Measurements from ENCODE around the gene SLC6A11. TPM values are rescaled to one million over a fixed set of nuclear protein-coding genes. Genes with fewer than 3 reads are reported as not detected.

SLC6A11 gene
- total RNA-seq, 1 donor from 2014 or later: not detected

- ATAC-seq: no peak
- DNase-seq (ENCODE audit: missing footprints): no peak
- intact Hi-C loops (cut with DNase I): no loop called here
These were observed 121.3 kb downstream of the SLC6A11 start for GRCh38 chr3:10937141-10937825.

GRCh38 chr3:10939556-10939955 is 123.5 kb downstream of the SLC6A11 start:
- DNase-seq (ENCODE audit: missing footprints) (no peak), ATAC-seq (no peak)
- intact Hi-C loops (cut with DNase I): no loop called here

- intact Hi-C loops (cut with DNase I): loop anchor here (10.0 kb wide), 1 partner anchor 185 kb away; no protein-coding TSS in a partner anchor
- DNase-seq (ENCODE audit: missing footprints): no peak
- ATAC-seq: no peak
These were observed 124.1 kb downstream of the SLC6A11 start for GRCh38 chr3:10940106-10940505.

- DNase-seq (ENCODE audit: missing footprints): no peak
- intact Hi-C loops (cut with DNase I): loop anchor here (10.0 kb wide), 1 partner anchor 187 kb away; no protein-coding TSS in a partner anchor
- ATAC-seq: no peak
These were observed 125.9 kb downstream of the SLC6A11 start for GRCh38 chr3:10941972-10942371.

GRCh38 chr3:10942690-10943205 is 126.7 kb downstream of the SLC6A11 start:
- DNase-seq (ENCODE audit: missing footprints): no peak
- intact Hi-C loops (cut with DNase I): loop anchor here (10.0 kb wide), 1 partner anchor 188 kb away; no protein-coding TSS in a partner anchor
- no peak for ATAC-seq

GRCh38 chr3:10944866-10945265 is 128.8 kb downstream of the SLC6A11 start:
- intact Hi-C loops (cut with DNase I): loop anchor here (1.0 to 10.0 kb wide), 3 partner anchors 37 to 190 kb away; no protein-coding TSS in a partner anchor
- ATAC-seq (no peak), DNase-seq (ENCODE audit: missing footprints) (no peak)

- ATAC-seq (peak; percentile 71), DNase-seq (ENCODE audit: missing footprints) (peak; percentile 85)
- intact Hi-C loops (cut with DNase I): loop anchor here (1.0 to 10.0 kb wide), 3 partner anchors 37 to 191 kb away; no protein-coding TSS in a partner anchor
These were observed 129.8 kb downstream of the SLC6A11 start for GRCh38 chr3:10945683-10946287.

- DNase-seq (ENCODE audit: missing footprints) (no peak), ATAC-seq (no peak)
- intact Hi-C loops (cut with DNase I): loop anchor here (5.0 to 10.0 kb wide), 2 partner anchors 36 to 192 kb away; no protein-coding TSS in a partner anchor
These were observed 130.5 kb downstream of the SLC6A11 start for GRCh38 chr3:10946526-10946925.

GRCh38 chr3:10948326-10948725 is 132.3 kb downstream of the SLC6A11 start:
- ATAC-seq: no peak
- intact Hi-C loops (cut with DNase I): loop anchor here (5.0 to 10.0 kb wide), 2 partner anchors 34 to 194 kb away; no protein-coding TSS in a partner anchor
- no peak for DNase-seq (ENCODE audit: missing footprints)

GRCh38 chr3:10949197-10949596 is 133.2 kb downstream of the SLC6A11 start:
- peak; percentile 7 for ATAC-seq
- DNase-seq (ENCODE audit: missing footprints): no peak
- intact Hi-C loops (cut with DNase I): loop anchor here (5.0 to 10.0 kb wide), 2 partner anchors 33 to 194 kb away; no protein-coding TSS in a partner anchor

GRCh38 chr3:10950476-10951294 is 134.7 kb downstream of the SLC6A11 start:
- ATAC-seq (peak; percentile 36), DNase-seq (ENCODE audit: missing footprints) (no peak)
- intact Hi-C loops (cut with DNase I): loop anchor here (10.0 kb wide), 1 partner anchor 384 kb away; no protein-coding TSS in a partner anchor

- ATAC-seq: no peak
- no peak for DNase-seq (ENCODE audit: missing footprints)
- intact Hi-C loops (cut with DNase I): loop anchor here (10.0 kb wide), 1 partner anchor 383 kb away; no protein-coding TSS in a partner anchor
These were observed 135.4 kb downstream of the SLC6A11 start for GRCh38 chr3:10951295-10951926.

GRCh38 chr3:10952525-10952924 is 136.5 kb downstream of the SLC6A11 start:
- ATAC-seq (no peak), DNase-seq (ENCODE audit: missing footprints) (no peak)
- intact Hi-C loops (cut with DNase I): loop anchor here (10.0 kb wide), 1 partner anchor 382 kb away; no protein-coding TSS in a partner anchor

GRCh38 chr3:10954740-10955139 is 138.7 kb downstream of the SLC6A11 start:
- DNase-seq (ENCODE audit: missing footprints) (no peak), ATAC-seq (no peak)
- intact Hi-C loops (cut with DNase I): loop anchor here (10.0 kb wide), 1 partner anchor 380 kb away; no protein-coding TSS in a partner anchor

- peak; percentile 78 for DNase-seq (ENCODE audit: missing footprints)
- intact Hi-C loops (cut with DNase I): loop anchor here (2.0 to 10.0 kb wide), 2 partner anchors 27 to 379 kb away; no protein-coding TSS in a partner anchor
- peak; percentile 77 for ATAC-seq
These were observed 139.9 kb downstream of the SLC6A11 start for GRCh38 chr3:10955711-10956453.

GRCh38 chr3:10956531-10956930 is 140.5 kb downstream of the SLC6A11 start:
- DNase-seq (ENCODE audit: missing footprints) (no peak), ATAC-seq (no peak)
- intact Hi-C loops (cut with DNase I): loop anchor here (2.0 to 10.0 kb wide), 2 partner anchors 26 to 378 kb away; no protein-coding TSS in a partner anchor

- ATAC-seq (peak; percentile 62), DNase-seq (ENCODE audit: missing footprints) (no peak)
- intact Hi-C loops (cut with DNase I): loop anchor here (2.0 to 10.0 kb wide), 2 partner anchors 26 to 378 kb away; no protein-coding TSS in a partner anchor
These were observed 141.0 kb downstream of the SLC6A11 start for GRCh38 chr3:10956986-10957385.

Measured in Right ventricle myocardium inferior (tissue), 1 donor.